GM19372 (cell line): ENCODE results near the gene NANOS3.

Source experiments
- ATAC-seq: cut with Tn5 transposase; IDR thresholded peaks from one replicate; pipeline ENCODE4 v1.9.1; 2021; ENCODE audit warnings: mild to moderate bottlenecking, low read depth, moderate library complexity; ENCODE audit not compliant: unreplicated experiment

Gene NANOS3

DNA sequence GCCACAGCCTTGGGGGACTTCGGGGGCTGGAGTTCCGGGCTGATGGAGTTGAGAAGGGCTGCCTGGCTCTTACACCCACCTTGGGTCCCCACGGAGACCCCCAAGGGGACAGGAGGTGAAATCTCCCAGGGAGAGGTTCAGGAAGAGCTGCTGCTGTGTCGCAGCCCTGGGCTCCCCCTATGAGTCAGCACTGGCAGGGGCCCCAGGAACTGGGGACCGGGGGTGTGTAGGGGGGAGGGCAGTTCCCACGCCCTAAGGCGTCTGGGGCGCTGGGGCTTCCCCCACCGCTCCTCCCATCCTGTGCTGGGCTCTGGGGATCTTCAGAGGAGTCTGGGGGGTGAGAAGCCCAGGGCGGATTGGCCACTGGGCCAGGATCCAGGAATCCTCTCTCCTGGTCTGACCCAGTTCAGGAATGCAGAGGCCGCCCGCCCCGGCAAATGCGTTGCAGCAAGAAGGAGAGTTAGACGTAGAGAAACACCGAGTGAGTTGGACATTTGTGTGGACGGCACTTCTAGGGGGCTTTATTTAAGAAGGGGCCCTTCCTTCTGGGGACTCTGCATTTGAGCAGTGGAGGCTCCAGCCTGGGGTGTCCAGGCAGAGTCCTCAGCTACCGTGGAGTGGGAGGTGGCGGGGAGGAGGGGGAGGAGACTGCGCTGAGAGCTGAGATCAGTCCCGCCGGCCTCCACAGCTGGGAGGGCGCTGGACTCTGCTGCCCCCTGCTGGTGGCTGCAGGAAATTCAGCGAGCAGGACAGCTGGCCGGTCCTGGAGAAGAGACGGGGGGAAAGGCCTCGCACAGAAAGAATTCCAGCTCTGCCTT is 15.0 kb upstream of the NANOS3 start:
- ATAC-seq, result no peak

DNA sequence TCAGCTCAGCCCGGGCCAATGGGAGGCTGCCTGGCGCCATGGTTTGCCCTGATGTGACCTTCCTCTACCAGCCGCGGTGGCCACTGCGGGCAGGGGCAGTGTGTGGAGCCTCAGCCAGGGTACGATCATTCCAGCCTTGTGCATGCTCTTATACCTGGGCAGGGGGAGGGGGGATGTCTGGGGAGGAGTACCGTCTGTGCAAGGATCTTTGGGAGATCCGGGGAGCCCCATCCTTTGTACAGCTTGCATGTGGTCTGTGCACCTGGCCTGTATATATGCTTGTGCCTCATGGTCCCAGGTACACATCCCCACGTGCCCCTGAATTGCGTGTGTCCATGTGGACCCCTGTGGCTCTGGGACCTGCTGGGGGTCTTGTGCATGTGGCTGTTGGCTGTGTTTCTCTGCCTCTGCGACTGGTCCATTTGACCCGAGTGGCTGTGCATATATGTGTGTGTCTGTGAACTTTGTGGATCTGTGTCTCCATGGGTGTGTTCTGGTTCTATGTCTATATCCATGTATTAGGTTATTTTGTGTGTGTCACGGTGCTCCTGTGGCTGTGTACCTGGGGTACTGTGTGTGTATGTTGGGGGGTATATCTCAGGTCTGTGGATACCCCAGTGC is 12.8 kb upstream of the NANOS3 start:
- no peak for ATAC-seq

DNA sequence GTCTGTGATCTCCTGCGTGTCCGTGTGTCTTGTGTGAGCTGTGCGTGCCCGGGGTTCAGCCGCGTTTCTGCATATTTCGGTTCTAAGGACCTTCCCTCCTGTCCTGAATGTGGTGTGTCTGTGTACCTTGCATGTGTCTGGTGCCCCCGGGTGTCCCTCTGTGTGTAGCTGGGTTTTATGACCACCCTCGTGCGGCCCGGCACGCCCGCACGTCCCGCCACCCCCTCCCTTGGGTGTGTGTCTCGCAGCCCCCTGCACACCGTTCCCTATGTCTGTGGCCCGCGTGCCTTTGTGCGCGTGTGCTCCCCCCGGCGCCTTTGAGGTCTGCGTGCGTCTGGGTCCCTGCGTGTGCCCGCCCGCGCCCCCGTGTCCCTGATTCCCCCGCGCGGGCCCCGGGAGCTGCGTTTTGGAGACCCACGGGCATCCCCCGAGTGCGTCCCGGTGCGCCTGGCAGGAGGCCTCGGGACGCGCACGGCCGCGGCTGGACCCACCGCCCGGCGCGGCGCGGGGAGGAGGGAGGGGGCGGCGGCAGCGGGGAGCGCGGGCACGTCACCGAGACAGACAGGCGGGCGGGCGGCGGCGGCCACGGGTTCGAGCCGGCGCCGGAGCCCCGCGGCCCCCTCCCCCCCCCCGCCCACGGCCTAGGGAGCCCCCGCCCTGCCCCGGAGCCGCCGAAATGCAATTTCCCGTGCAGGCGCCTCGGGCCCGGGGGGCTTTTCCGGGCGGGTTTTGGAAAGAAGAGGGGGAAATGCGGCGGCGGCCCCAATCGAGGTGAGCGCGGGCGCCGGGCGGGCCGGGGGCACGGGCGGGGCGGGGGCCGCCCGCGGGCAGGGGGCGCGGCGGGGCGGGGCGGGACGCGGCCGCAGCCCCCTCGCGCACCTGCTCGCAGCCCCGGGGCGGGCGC is 12.0 kb upstream of the NANOS3 start:
- ATAC-seq, result no peak

DNA sequence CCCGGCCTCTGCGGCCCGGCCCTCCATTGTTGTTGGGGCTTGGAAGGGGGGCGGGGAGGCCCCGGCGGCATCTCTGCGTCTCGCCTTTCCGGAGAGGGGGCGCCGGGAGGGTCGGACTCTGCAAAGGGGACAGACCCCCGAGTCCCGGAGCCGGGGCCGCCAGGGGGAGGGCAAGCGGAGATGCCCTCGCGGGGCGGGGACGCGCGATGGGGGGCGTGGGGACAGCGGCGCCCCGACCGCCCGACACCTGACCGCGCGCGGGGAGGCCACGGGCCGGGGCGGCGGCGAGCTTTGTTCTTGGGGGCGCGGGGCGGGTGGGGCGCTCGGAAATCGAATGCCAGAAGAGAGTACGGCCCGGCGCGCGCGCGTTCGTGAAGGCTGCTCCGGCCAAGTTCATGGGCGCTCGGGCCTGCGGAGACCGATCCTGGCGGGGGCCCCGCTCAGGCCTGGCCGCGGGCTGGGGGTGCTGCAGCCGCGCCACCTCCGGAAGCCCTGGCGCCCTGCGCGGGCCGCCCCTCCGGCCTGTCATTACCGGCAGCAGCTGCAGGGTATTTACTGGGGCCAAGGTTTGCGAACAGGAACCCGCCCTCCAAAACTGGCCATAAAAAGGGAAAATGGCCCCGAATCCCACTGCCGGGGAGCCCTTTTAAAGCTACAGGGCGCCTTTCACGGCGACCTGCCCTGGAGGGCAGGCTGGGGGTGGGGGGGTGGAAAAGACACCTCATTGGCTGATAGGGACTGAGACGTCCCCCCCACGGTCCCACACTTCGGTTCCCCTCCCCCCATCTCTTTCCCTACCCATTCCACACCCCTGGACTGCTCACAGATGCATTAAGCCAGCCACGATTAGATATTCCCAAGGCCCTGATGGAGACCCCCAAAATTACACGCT is 11.1 kb upstream of the NANOS3 start:
- ATAC-seq, result no peak

DNA sequence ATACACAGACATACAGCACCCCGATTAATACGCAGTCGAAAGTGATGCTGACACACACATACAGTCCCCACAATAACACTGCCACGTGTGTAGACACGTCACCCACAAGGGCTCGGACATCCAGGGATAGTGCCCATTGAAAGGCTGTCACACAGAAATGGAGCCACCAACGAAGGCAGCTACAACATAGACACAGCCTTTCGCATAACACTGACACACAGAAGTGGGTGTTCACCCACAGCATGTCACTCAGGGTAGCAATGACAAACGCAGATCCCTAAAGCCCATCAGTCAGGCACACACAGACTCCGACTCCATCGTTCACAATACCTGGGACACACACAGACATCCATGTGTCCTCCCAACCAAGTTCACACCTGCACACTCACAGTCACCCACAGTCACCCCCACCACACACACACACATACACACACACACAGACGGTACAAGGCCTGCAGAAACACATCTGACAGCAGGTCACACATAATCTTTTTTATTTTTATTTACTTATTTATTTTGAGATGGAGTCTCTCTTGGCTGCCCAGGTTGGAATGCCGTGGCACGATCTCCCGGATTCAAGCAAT is 10.4 kb upstream of the NANOS3 start:
- ATAC-seq, result no peak

DNA sequence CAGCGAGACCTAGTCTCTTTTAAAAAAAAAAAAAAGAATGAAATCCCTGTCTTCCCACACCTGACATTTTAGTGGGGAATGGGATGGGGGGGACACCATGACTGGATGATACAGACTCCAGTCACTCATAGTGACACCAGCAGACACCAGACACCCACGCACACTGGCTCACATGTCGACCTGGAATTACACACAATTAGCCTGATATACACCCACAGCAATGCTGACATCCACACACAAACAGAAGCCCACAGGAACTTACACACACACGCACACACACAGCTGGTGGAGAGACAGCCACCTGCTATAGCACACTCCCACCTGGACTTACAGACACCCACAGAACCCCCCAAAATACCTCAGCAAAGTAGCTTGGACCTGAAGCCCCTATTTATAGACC is 8.3 kb upstream of the NANOS3 start:
- no peak for ATAC-seq

DNA sequence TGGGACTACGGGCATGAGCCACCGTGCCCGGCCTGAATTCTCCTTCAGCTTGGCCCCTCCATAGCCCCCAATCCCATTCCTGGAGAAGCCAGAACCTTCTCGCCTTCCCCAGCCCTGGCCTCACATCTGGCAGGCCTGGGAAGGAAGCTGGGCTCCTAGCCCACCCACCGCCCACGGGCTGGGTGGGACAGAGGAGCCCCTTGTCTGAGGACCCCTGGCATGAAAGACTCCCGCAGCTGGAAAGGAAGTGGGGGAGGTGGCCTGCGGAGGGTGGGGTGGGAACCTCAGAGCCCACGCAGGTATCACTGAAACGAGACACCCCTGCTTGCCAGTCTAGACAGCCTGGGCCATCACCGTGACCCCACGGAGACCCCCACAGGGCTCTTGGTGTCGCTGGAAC is 7.7 kb upstream of the NANOS3 start:
- no peak for ATAC-seq

DNA sequence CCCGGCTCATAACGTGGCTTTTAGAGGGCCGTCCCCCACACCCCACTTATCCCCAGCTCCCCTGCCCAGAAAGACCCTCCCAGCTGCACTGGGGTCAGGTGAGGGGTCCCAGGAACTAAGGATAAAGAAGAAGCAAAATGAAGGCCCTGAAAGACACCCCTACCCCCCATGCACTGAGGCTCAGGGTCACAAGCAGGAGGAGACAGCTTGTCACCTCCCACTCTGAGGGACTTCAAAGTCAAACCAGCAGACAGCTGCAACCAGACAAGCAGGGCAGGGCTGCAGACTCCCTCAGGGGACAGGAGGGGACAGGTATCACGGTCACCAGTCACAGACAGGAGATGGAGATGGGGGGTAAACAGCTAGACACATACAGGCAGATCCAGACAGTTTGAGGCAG is 6.1 kb upstream of the NANOS3 start:
- no peak for ATAC-seq

DNA sequence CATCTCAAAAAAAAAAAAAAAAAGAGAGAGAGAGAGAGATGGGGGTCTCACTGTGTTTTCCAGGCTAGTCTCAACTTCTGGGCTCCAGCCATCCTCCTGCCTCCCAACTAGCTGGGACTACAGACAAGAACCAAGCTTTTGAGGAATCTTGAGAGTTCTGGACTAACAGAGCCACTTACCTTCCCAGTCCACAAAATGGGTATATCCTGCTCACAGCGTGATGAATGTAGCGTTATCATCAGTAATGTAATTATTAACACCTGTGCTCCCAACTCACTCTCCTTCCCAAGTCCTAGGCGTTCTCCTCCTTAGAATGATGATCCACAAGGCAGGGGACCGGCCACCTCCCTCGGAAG is 4.6 kb upstream of the NANOS3 start:
- no peak for ATAC-seq

DNA sequence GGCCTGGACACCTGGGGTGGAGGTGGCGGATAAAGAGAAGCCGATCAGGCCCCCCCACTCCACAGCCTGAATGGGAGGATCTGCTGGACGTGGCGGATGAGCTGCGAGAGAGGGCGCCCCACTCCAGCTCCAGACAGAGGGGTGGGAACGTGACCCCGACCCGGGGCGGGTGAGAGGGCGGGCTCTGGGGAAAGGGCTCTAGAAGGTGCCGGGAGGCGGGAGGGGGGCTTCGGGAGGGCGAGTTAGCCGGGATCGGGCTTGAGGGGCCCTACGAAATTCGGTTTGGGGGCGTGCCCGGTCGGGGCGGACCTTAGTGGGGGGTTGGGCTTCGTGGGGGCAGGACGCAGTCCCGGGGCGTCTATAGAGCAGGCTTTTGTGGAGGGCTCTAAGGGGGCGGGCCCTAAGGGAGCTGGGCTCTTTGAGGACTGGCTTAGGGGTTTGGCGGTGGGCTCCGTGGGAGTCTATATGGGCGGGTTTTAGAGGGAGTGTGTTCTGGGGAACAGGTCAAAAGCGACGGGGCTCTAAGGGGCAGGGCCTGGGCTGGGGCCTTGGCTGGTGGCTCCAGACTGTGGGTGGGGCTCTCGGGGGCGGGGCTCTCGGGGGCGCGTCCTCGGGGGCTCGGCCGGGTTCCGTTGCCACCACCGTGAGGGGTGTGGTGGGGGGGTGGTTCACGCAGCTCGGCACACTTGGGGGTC is 4.1 kb upstream of the NANOS3 start:
- ATAC-seq, result no peak

DNA sequence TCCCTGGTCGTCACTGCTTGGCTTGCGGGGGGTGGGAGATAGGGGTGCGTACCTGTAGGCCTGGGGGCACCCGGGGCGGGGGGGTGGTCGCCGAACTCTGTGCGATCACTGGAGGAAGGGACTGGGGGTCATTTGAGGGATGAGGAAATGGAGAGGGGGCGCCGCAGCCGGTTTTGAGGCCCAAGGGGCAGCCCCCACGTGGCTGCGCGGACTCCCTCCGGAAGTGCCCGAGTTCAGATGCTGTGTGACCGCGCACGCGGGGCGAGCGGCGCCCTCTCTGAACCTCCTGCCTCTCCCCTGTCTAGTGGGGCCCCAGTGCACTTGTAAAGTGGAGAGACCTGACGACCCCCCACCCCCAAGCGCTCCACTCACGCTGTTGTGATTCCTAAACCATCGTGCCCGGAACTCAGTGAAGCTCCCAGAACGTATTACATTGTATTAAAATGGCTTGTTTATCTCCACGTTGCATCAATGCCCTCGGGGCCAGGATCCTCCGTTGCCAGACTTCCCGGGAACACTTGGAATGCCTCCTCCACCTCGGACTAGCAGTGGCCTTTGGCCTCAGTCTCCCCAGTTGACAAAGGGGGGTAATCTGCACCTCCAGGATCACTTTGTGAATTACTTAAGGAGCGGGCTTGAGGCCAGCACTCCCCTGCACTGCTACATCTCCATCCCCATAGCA is 3.0 kb upstream of the NANOS3 start:
- no peak for ATAC-seq

DNA sequence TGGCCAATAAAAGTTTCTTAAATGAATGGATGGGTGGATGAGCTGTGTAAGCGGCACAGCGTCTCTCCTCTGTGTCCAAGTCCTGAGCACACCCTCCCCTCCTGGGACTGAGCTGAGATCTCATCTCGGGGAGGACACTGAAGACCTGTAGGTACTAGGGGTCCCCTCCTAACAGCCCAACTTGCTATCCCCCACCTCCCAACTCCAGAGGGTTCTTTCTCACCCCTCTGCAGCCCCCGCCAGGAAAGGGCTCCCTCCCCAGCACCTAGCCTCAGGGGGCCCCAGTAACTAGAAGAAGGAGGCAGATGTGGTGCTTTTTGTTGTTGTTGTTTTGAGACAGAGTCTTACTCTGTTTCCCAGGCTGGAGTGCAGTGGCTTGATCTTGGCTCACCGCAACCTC is 1.1 kb upstream of the NANOS3 start:
- ATAC-seq, result no peak

DNA sequence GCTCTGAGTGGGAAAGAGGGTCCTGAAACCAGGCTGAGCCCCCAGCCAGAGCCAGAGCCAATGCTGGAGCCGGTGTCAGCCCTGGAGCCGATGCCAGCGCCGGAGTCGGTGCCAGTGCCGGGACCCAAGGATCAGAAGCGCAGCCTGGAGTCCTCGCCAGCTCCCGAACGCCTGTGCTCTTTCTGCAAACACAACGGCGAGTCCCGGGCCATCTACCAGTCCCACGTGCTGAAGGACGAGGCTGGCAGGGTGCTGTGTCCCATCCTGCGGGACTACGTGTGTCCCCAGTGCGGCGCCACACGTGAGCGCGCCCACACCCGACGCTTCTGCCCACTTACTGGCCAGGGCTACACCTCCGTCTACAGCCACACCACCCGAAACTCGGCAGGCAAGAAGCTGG is 369 bp downstream of the NANOS3 start:
- ATAC-seq, result no peak

DNA sequence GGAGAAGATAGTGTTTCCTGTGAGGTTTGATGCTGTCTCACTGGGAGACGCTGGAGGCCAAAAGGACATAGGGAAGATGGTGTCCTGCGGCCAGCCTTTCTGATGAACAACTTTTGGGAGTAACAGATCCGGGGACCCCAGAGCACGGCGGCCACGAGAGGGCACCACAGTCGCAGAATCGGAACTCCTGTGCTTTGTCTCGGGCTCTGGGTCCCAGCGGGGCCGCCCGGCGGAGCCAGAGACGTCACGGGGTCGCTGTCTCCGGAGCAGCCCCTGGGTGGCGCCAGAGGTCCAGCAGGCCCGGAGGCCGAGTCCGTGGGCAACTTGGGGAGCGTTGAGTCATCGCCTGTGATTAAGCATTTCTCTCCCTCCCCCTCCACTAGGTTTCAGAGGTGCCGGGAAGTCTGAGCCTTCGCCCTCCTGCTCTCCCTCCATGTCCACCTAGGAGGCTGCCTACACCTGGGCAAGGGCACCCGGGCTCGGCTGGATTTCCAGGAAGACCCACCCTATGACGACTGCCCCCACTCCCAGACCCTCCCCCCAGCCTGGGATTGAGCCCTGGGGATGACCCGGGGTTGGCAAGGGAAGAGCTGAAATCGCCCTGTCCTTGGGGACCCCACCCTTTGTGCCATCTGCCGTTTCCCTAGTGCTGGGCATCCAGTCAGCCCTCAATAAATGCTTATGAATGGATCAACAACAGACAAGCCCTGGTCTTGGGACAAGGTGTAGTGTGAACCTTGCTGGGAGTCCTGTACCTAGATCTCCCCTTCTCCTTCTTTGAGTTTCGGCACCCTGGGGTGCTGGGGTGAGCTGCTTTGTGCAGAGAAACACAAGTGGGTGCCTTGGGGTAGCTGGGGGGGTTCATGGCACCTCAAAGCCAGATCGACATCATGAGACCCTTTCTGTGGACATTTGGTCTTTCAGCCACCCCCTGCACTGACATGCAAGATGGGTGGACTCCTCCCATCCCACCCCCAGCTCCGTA is 3.4 kb downstream of the NANOS3 start:
- ATAC-seq, result peak; percentile 88

DNA sequence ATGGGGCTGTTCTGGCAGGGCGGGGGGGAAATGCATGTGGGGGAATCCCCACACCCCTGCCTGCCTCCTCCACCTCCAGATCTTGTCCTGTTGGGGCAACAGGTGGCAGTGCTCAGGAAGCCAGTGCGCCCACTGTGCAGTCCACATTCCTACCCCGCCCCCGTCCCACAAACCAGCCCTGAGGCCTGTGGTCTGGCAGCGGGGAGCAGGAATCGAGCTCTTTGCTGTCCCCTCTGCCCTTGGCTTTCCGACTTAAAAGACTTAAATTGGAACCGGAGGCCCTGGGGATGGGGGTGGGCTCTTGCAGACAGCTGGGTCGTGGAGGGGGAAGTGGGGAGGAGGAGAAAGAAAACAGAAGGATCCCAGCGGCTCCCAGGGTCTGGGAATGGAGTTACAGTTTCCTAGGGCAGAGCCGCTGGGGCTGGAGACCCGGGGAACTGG is 4.3 kb downstream of the NANOS3 start:
- ATAC-seq, result no peak

DNA sequence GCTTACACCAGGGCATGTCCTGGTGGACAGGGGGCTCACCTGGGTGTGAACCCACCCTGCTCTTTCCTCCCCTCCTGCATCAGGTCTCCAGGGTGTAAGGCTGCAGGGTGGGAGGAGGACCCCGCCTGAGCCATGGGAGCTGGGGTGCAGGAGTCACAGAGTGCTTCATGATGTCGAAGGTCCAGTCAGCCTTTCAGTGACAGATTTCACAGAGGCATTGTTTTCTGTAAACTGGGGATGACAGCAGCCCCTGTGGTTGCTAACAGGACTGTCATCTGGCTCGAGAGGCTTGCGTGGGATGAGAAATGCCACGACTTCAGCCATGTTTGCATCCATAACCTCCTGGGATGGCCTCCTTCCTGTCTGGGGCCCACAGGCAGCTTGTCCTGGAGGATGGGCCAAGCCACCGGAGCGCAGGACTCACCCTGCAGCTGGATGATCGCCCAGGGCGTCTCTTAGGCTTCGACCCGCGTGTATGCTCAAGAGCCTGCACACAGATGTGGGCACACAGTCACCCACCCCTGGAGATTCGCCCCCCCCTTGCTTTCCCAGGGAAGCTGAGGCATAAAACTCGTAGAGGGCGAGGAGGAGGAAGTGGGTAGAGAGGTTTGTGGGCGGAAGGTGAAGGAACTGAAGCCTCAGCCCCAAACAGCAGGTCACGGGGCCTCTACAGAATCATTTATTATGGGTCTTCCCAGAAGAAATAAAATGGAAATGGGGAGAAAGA is 4.9 kb downstream of the NANOS3 start:
- no peak for ATAC-seq

DNA sequence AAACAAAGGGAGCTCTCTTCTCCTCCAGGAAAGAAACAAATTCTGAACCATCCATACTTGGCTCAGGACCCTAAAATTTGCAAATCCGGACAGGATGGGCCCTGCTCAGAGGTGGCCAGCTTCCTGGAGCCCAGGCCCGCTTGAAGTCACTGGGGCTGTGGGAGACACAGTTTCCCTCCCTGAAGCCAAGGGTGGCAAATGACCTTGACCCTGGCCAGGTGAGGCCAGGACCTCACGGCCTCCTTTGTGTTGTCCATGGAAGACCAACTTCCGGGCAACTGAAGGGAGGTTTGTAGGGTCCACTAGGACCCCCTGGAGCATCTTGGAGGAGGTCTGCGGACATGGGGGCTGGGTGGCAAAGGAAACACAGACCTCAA is 5.5 kb downstream of the NANOS3 start:
- no peak for ATAC-seq
